Motor neuron (in vitro differentiated cells): ENCODE data around the gene KLHL29. TPM values are rescaled to one million over a fixed set of nuclear protein-coding genes. Genes with fewer than 3 reads are reported as not detected.
A peak's percentile ranks its signal among the peaks of the same experiment; 100 is the strongest.

Experiments used
- ATAC-seq, 8 experiments: fragments of 200-7000 bp; cut with Tn5 transposase; replicated peaks in 6 of 8; 2 replicates each; pipeline ENCODE4 v1.8.0; 2021; ENCODE audit warnings: mild to moderate bottlenecking in 8 of 8, moderate library complexity in 8 of 8
- H3K27ac ChIP-seq, 2 donors: fragments of 250-450 bp; sonication (Bioruptor Pico); 2 replicates each; pipeline ENCODE4 v1.9.0; 2021; ENCODE audit warnings: antibody characterized with exemption in 2 of 2, mild to moderate bottlenecking in 2 of 2, moderate library complexity in 1 of 2
- H3K4me1 ChIP-seq, 2 donors: fragments of 250-450 bp; sonication (Bioruptor Pico); replicated peaks in 1 of 2; 2 replicates each; pipeline ENCODE4 v1.6.1; 2021; ENCODE audit warnings: antibody characterized with exemption in 2 of 2, mild to moderate bottlenecking in 2 of 2, moderate library complexity in 1 of 2
- H3K4me3 ChIP-seq, 5 donors: fragments of 250-450 bp; sonication (Bioruptor Pico); 2 replicates each; pipeline ENCODE4 v1.9.0; 2021; ENCODE audit warnings: antibody characterized with exemption in 5 of 5, mild to moderate bottlenecking in 5 of 5, moderate library complexity in 4 of 5
- WGBS, 10 experiments: fragments of 450-650 bp; shearing (Covaris generic); methylation state at CpG; one replicate each; pipeline ENCODE4 v1.0.0; 2022; 5-methylcytosine and 5-hydroxymethylcytosine counted together
- in situ Hi-C, 9 experiments: fragments of 400-800 bp; cut with MboI; loops; one replicate each; pipeline ENCODE4 v1.15.0; 2021; ENCODE audit warnings: low sequenced_read_pairs in 9 of 9, low pct_unique_long_range_greater_than_20kb in 2 of 9; ENCODE audit not compliant: unreplicated experiment in 9 of 9
- total RNA-seq, 8 experiments: library from RNA; unstranded; fragments of 300-600 nt; gene quantifications; 2 replicates each; pipeline versions ENCODE4 v1.2.3 to v1.2.4, GENCODE V29; 2022

The KLHL29 gene
- total RNA-seq, 8 experiments from 2014 or later, result 4.1 to 58.7 (median 5.4) TPM

DNA sequence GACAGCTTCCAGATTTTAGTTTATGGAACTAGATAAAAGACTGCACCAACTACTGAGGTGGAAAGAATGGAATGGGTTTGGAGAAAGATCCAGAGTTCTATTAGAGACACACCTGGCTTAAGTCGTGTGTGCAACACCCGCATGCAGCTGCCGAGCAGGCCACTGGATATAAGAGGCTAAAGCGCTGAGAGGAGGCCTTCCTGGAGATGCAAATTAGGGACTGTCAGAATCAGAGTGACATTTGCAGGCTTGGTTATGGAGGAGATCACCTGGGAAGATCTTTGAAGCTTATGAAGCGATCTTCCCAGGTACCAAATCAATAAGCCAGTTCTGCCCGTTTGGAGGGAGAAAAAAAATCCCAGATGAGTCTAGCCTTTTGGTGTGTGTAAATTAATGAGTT, 30.4 kb upstream of the KLHL29 start:
- WGBS, 10 experiments, result 74 to 100% (median 86%) methylated on average over 2 to 6 of the region's 6 CpGs; no CpG with 5 or more reads in 2 of the 10 experiments
- Histone ChIP-seq H3K27ac (no peak overlapping the region), H3K4me3 (no peak overlapping the region), H3K4me1 (peaks cover 16% of the 10 kb centered on the region in 2 donors)
- no peak for ATAC-seq
- in situ Hi-C loops, result no loop called here

DNA sequence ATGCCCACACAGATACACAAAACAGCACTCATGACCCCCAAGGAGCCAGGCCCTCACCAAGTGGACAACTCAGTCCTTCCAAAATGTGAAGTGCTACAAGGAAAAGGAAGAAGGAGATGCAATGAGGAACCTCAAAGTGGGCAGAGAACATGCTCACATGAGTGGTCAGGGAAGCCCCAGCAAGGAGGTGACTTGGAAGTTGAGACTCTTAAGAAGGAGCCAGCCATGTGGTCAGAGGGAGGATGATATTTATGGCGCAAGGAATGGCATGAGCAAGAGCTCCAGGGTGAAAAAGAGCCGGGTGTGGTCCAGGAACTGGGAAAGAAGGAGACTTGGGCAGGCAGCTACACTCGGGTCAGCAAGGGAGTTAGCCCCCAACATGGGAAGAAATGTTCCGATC, 30.0 kb upstream of the KLHL29 start:
- in situ Hi-C loops, result no loop called here
- 33 to 83% (median 60%) methylated on average over 1 to 3 of the region's 4 CpGs; no CpG with 5 or more reads in 4 of the 10 experiments for WGBS, 10 experiments
- no peak for ATAC-seq
- H3K4me3 ChIP-seq, result no peak overlapping the region
- peaks cover 14% of the 10 kb centered on the region in 2 donors for H3K4me1 ChIP-seq
- H3K27ac ChIP-seq, result no peak overlapping the region

DNA sequence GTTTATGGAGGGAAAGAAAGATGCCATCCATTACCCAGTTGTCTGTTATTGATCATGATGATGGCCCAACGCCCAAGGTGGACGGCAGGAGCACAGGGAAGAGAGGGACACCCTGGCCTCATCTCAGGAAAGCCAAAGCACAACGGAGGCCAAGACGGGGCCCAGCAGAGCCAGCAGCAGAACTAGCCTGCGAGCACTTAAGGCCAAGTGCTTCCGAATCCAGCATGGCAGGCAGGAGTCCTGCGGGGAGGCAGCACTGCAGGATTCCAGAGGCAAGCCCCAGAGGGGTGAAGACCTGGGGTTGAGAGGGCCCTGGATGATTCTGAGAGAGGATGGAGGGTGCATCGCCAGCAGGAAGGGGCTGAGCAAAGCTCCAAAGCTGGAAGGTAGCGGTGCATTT, 28.3 kb upstream of the KLHL29 start:
- ATAC-seq, result no peak
- H3K4me1 ChIP-seq, result peaks cover 7 to 10% of the 10 kb centered on the region in 2 donors
- in situ Hi-C loops, result no loop called here
- no peak overlapping the region for H3K4me3 ChIP-seq
- WGBS, 10 experiments, result 85 to 100% (median 94%) methylated on average over 1 to 8 of the region's 9 CpGs; no CpG with 5 or more reads in 6 of the 10 experiments
- no peak overlapping the region for H3K27ac ChIP-seq

GRCh38 chr2:23359631-23360567, 25.1 kb upstream of the KLHL29 start:
- Histone ChIP-seq H3K27ac (no peak overlapping the region), H3K4me1 (peaks cover 7 to 10% of the 10 kb centered on the region in 2 donors), H3K4me3 (no peak overlapping the region)
- WGBS, 10 experiments, result 81 to 100% (median 86%) methylated on average over 2 to 19 of the region's 19 CpGs; no CpG with 5 or more reads in 2 of the 10 experiments
- no peak for ATAC-seq
- in situ Hi-C loops, result no loop called here

DNA sequence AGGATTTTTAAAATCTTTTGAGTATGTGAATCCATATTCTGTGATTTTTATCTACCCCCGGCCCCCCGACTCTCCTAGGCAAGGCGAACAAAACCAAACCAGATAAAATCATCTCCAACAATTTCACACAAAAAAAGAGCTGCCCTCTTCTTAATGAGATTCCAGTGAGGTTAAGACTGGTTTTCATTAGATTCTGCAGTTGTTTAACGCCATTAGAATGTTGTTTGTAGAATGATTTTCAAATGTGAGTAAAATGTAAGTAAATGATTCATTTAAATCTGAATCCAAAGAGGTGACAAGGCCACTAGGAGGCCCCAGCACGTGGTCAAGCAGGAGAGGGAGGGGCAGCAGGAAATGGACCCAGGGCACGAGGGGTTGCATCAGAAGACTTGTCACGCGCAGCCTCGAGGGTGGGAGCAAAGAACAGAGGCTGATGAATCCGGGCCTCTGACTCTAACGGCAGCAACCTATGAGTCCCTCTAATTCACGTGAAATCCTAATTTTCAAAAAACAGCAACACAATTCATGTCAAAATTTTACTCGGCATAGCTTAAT, 24.3 kb upstream of the KLHL29 start:
- no peak overlapping the region for H3K27ac ChIP-seq
- ATAC-seq, result peak in 5 of 8 experiments; percentile 79 to 98 (median 83)
- WGBS, 10 experiments, result 33 to 87% (median 72%) methylated on average over 3 to 10 of the region's 13 CpGs
- in situ Hi-C loops, result no loop called here
- H3K4me1 ChIP-seq, result peaks cover 7 to 10% of the 10 kb centered on the region in 2 donors
- no peak overlapping the region for H3K4me3 ChIP-seq

GRCh38 chr2:23361152-23361551, 23.8 kb upstream of the KLHL29 start:
- WGBS, 10 experiments, result 14 to 100% (median 92%) methylated on average over 1 to 2 of the region's 3 CpGs; no CpG with 5 or more reads in 3 of the 10 experiments
- in situ Hi-C loops, result no loop called here
- no peak overlapping the region for H3K27ac ChIP-seq
- no peak overlapping the region for H3K4me3 ChIP-seq
- ATAC-seq, result peak in 4 of 8 experiments; percentile 16 to 73 (median 39)
- H3K4me1 ChIP-seq, result peaks cover 7 to 10% of the 10 kb centered on the region in 2 donors

- Histone ChIP-seq H3K4me1 (peaks cover 7 to 10% of the 10 kb centered on the region in 2 donors), H3K4me3 (no peak overlapping the region), H3K27ac (no peak overlapping the region)
- ATAC-seq, result no peak
- WGBS, 10 experiments, result 43 to 100% methylated on average over 1 of the region's 1 CpG; no CpG with 5 or more reads in 8 of the 10 experiments
- in situ Hi-C loops, result no loop called here
Observed at GRCh38 chr2:23363268-23363667, 21.7 kb upstream of the KLHL29 start.

GRCh38 chr2:23363831-23364230, 21.1 kb upstream of the KLHL29 start:
- WGBS, 10 experiments, result 0 to 71% (median 21%) methylated on average over 1 of the region's 1 CpG; no CpG with 5 or more reads in 6 of the 10 experiments
- H3K4me1 ChIP-seq, result peaks cover 7 to 10% of the 10 kb centered on the region in 2 donors
- H3K4me3 ChIP-seq, result no peak overlapping the region
- no peak overlapping the region for H3K27ac ChIP-seq
- in situ Hi-C loops, result no loop called here
- ATAC-seq, result no peak

DNA sequence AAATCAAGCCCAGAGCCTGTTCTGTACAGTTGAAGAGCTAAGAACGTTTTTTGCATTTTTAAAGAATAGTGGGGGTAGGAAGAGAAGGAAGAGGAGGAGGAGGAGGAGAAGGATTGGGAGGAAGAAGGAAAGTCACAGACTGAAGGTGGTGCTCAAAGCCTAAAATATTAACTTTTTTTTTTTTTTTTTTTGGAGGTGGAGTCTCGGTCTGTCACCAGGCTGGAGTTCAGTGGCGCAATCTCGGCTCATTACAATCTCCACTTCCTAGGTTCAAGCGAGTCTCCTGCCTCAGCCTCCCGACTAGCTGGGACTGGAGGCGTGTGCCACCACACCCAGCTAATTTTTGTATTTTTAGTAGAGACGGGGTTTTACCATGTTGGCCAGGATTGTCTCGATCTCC, 18.3 kb upstream of the KLHL29 start:
- WGBS, 10 experiments, result 0 to 100% (median 77%) methylated on average over 1 to 8 of the region's 9 CpGs; no CpG with 5 or more reads in 1 of the 10 experiments
- no peak overlapping the region for H3K27ac ChIP-seq
- H3K4me1 ChIP-seq, result no peaks in the 10 kb centered on the region
- in situ Hi-C loops, result no loop called here
- no peak for ATAC-seq
- H3K4me3 ChIP-seq, result no peak overlapping the region

- WGBS, 10 experiments, result 9 to 92% (median 83%) methylated on average over 3 of the region's 3 CpGs
- in situ Hi-C loops, result no loop called here
- peak in 3 of 8 experiments; percentile 55 to 93 (median 70) for ATAC-seq
Observed at GRCh38 chr2:23367760-23368159, 17.2 kb upstream of the KLHL29 start.

DNA sequence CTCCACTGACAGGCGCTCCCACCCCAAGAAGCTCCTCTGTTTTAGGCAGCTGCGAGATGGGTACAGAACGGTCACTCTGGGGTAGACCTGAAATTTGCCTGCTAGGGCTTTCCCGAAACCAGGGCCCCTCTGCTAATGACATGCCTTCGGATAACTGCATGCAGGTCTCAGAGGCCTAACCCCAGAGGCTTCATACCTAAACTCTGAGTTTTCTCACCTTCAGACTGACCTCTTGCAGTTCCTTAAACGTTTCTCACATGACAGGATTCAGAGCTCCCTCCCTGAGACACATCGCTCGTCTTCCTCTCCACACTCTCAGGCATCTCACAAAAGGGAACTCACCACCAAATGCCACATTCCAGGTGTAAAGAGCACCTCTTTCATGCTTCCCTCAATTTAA, 11.3 kb upstream of the KLHL29 start:
- H3K4me1 ChIP-seq, result peaks cover 5 to 15% of the 10 kb centered on the region in 2 donors
- H3K27ac ChIP-seq, result no peak overlapping the region
- no peak for ATAC-seq
- 60 to 100% (median 91%) methylated on average over 2 to 4 of the region's 8 CpGs; no CpG with 5 or more reads in 6 of the 10 experiments for WGBS, 10 experiments
- no peak overlapping the region for H3K4me3 ChIP-seq
- in situ Hi-C loops, result no loop called here

More at GRCh38 chr2:23367760-23368159, 17.2 kb upstream of the KLHL29 start:
- no peaks in the 10 kb centered on the region for H3K4me1 ChIP-seq
- H3K4me3 ChIP-seq, result no peak overlapping the region
- no peak overlapping the region for H3K27ac ChIP-seq

DNA sequence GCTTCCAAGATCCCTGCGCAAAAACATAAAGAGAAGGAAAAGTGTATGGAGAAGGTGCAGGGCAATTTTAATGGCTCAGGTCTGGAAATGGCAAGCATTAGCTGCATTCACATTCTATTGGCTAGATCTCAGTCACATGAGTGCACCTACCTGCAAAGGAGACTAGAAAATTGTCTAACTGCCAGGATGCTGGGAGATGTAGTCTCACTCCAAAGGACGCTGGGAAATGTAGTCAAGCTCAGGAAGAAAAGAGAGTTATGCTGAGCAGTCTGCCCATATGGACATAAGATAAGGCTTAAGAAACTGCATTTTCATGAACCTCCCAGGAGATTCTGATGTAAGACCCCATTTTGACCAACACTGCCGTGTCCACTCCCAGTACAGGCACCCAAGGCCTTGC, 9.5 kb upstream of the KLHL29 start:
- in situ Hi-C loops, result no loop called here
- Histone ChIP-seq H3K4me1 (peaks cover 5 to 15% of the 10 kb centered on the region in 2 donors), H3K4me3 (no peak overlapping the region), H3K27ac (no peak overlapping the region)
- WGBS, 10 experiments, result 25 to 100% (median 80%) methylated on average over 1 to 3 of the region's 3 CpGs; no CpG with 5 or more reads in 3 of the 10 experiments
- ATAC-seq, result peak; percentile 49 to 98 (median 82)

- 67 to 100% (median 87%) methylated on average over 1 to 5 of the region's 5 CpGs for WGBS, 10 experiments
- Histone ChIP-seq H3K4me3 (no peak overlapping the region), H3K4me1 (peaks cover 5 to 15% of the 10 kb centered on the region in 2 donors), H3K27ac (no peak overlapping the region)
- no peak for ATAC-seq
- in situ Hi-C loops, result no loop called here
Observed at GRCh38 chr2:23376075-23376474, 8.9 kb upstream of the KLHL29 start.
